Left colon (tissue), 2 donors: Measurements from ENCODE around the gene CCIN. TPM values are rescaled to one million over a fixed set of nuclear protein-coding genes. Genes with fewer than 3 reads are reported as not detected.
A peak's percentile ranks its signal among the peaks of the same experiment; 100 is the strongest.
"Not testable (repeated sequence)": the region's sequence is repeated elsewhere in the genome, so short reads cannot be mapped to it uniquely, and the experiment has no call there.

Experiments used
- ATAC-seq: fragments of 200-7000 bp; cut with Tn5 transposase; one replicate; pipeline ENCODE4 v1.9.1; 2020; ENCODE audit warnings: mild to moderate bottlenecking, moderate library complexity
- DNase-seq, 2 donors: peaks; one replicate each; pipeline ENCODE4 v3.0.0-alpha.2; 2020
- intact Hi-C, 2 donors: fragments of 100-400 bp; cut with DNase I in 1 of 2; cut with micrococcal nuclease in 1 of 2; formaldehyde crosslinking; loops; one replicate each; pipeline versions ENCODE4 v1.11.2 to v1.14.0; 2022; cut with DNase I, micrococcal nuclease
- long read RNA-seq: library from polyadenylated mRNA; unstranded; transcript quantifications from one replicate; pipeline ENCODE4 v2.0.0, GENCODE V29; 2021
- total RNA-seq, 2 donors: library from RNA; stranded (reverse); fragmentation: NEBNext Ultra II Directional; extraction: Animal tissue kit (Norgen Biotek cat#: 25700); gene quantifications; one replicate each; pipeline ENCODE4 v1.2.1, GENCODE V29; 2021
- donor health status: DM: no; HTN: no; CAD: no.
- donor health status: DM: yes; HTN: yes; CAD: no.

The CCIN gene
- under 1 TPM in 1 of 2 donors, not detected in 1; 0.25 TPM for total RNA-seq
- long read RNA-seq, result 0 reads

- intact Hi-C loops, result no loop called here
- ATAC-seq, result no peak
Observed at GRCh38 chr9:36169166-36169565, at the start of gene CCIN. CCIN (plus strand) TSS chr9:36169388; CDS start chr9:36169503, 115 bp downstream.

GRCh38 chr9:36119476-36119875 is 49.7 kb upstream of the CCIN start:
- ATAC-seq (peak; percentile 63), DNase-seq (no peak)
- intact Hi-C loops, result no loop called here

More at GRCh38 chr9:36169166-36169565, at the start of gene CCIN:
- DNase-seq, result no peak

GRCh38 chr9:36120705-36121104 is 48.5 kb upstream of the CCIN start:
- ATAC-seq (no peak), DNase-seq (no peak)
- intact Hi-C loops, result no loop called here

- ATAC-seq (no peak), DNase-seq (no peak)
- intact Hi-C loops, result no loop called here
Observed at GRCh38 chr9:36121971-36122370, 47.2 kb upstream of the CCIN start.

GRCh38 chr9:36123515-36123914 is 45.7 kb upstream of the CCIN start:
- intact Hi-C loops, result no loop called here
- DNase-seq (no peak), ATAC-seq (no peak)

- ATAC-seq (peak; percentile 53), DNase-seq (no peak)
- intact Hi-C loops, result no loop called here
Observed at GRCh38 chr9:36125062-36125855, 43.9 kb upstream of the CCIN start.

GRCh38 chr9:36126016-36126730 is 43.0 kb upstream of the CCIN start:
- intact Hi-C loops, result no loop called here
- DNase-seq (peak; percentile 62 to 78), ATAC-seq (peak; percentile 89)

- peak; percentile 23 for ATAC-seq
- no peak for DNase-seq
- intact Hi-C loops, result no loop called here
Observed at GRCh38 chr9:36127652-36128244, 41.4 kb upstream of the CCIN start.

GRCh38 chr9:36128349-36128748 is 40.8 kb upstream of the CCIN start:
- intact Hi-C loops, result no loop called here
- ATAC-seq (no peak), DNase-seq (no peak)

- intact Hi-C loops, result no loop called here
- no peak for ATAC-seq
- DNase-seq, result no peak
Observed at GRCh38 chr9:36129139-36129538, 40.0 kb upstream of the CCIN start.

GRCh38 chr9:36131666-36132065 is 37.5 kb upstream of the CCIN start:
- DNase-seq, intact Hi-C loops, ATAC-seq: not testable (repeated sequence)

- DNase-seq (no peak), ATAC-seq (no peak)
- intact Hi-C loops, result no loop called here
Observed at GRCh38 chr9:36132086-36132485, 37.1 kb upstream of the CCIN start.

- intact Hi-C loops, result no loop called here
- DNase-seq (no peak), ATAC-seq (no peak)
Observed at GRCh38 chr9:36134761-36135505, 34.3 kb upstream of the CCIN start.

- intact Hi-C loops, result no loop called here
- ATAC-seq, result no peak
- DNase-seq, result no peak
Observed at GRCh38 chr9:36135741-36136271, 33.4 kb upstream of the CCIN start.

- intact Hi-C loops, result no loop called here
- DNase-seq, result peak; percentile 81 to 89
- ATAC-seq, result peak; percentile 94
Observed at GRCh38 chr9:36136272-36136893, 32.8 kb upstream of the CCIN start, which contains the start of gene GLIPR2. GLIPR2 (plus strand) TSS chr9:36136733; CDS start chr9:36136779, 46 bp downstream.

- intact Hi-C loops, result no loop called here
- ATAC-seq (peak; percentile 34), DNase-seq (peak in 1 of 2 donors; percentile 23)
Observed at GRCh38 chr9:36136894-36137391, 32.2 kb upstream of the CCIN start.

GRCh38 chr9:36137392-36138004 is 31.7 kb upstream of the CCIN start:
- ATAC-seq, result no peak
- DNase-seq, result no peak
- intact Hi-C loops, result no loop called here

- no peak for ATAC-seq
- intact Hi-C loops, result no loop called here
Observed at GRCh38 chr9:36138496-36138895, 30.7 kb upstream of the CCIN start.

More at GRCh38 chr9:36138496-36138895, 30.7 kb upstream of the CCIN start:
- DNase-seq, result no peak
